GM21367 (cell line): ENCODE results near the gene CD99L2.
A peak's percentile ranks its signal among the peaks of the same experiment; 100 is the strongest.

Experiments used
- ATAC-seq: cut with Tn5 transposase; IDR thresholded peaks from one replicate; pipeline ENCODE4 v1.9.1; 2021; ENCODE audit not compliant: unreplicated experiment

Gene CD99L2

DNA sequence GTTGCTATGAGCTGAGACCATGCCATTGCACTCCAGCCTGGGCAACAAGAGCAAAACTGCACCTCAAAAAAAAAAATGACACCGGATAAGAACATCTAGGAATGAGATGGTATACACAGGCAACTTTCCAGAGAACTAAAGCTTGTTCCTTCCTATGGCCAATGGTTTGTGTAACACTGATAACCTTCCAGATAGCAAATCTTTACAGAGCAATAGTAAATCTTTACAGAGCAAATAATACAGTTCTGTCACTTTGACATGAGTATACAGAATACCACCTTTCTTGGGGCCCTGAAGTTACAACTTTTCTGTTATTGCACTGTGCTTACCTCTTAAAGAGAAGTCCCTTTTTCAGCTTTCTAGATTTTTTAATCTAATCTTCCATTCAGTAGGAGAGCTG lies 91.6 kb downstream of the CD99L2 start:
- ATAC-seq: no peak

DNA sequence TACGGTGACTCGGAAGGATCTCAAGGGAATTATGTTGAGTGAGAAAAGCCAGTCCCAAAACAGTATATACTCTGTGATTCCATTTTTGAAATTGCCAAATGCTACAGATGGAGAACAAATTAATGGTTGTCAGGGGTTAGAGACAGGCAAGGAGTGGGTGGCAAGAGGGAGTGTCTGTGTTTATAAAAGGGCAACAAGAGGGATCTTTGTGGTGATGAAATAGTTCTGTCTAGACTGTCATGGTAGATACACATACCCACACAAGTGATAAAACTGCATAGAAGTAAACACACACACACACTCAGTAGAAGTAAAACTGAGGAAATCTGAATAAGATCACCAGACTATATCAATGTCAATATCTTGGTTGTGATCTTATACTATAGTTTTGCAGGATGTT lies 92.7 kb downstream of the CD99L2 start:
- ATAC-seq: no peak

DNA sequence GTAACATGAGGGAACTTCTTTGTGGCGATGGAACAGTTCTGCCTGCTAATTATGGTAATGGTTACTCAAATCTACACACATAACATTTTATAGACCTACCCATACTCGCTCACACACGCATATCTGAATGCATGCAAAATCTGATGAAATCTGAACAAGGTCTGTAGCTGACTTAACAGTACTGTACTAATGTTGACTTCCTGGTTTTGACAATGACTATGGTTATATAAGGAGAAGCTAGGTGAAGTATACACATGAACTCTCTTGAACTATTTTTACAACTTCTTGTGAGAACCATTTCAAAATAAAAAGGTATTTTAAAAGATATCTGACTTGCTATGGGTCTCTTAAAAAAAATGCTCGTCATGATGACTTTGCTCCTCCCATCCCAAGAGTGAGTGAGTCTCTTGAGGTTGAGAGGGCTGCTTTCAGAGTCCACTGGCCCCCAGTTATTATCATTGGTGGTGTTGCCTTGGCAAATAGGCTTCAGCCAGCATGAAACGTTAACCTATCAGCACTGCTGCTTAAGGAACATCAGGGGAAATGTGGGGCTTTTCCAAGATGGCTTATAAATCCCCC lies 105.4 kb downstream of the CD99L2 start:
- ATAC-seq: no peak

DNA sequence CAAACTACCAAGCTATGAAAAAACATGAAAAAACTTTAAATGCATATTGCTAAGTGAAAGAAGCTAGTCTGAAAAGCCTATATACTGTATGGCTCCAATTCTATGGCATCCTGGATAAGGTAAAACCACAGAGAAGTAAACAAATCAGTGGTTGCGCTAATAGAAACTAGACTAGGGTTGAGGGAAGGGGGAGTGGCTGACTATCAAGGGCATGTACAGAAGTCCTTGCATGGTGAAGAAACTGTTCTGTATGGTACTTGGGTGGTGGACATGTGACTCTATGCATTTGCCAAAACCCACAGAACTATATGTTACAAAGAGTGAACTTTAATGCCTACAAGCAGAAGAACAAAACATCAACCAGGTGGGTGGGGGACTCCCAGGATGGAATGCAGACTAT lies 108.4 kb downstream of the CD99L2 start:
- ATAC-seq: peak; percentile 71

DNA sequence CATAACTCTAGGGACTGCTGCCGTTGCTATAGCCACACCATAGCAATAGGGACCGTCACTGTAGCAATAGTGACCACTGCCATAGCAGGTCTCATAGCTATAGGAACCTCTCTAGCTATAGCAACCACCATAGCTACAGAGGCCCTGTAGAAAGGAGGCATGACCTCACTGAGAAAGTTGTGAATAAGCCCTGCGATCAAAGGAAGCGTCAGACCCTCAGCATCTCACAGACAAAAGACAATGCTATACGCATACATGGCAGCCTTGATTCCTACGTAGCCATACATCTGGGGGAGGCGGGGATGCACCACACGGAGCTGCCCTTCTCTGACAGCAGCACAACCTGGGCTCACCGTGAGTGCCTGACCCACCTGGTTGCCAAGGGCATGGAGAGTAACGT lies 116.8 kb downstream of the CD99L2 start:
- ATAC-seq: no peak

DNA sequence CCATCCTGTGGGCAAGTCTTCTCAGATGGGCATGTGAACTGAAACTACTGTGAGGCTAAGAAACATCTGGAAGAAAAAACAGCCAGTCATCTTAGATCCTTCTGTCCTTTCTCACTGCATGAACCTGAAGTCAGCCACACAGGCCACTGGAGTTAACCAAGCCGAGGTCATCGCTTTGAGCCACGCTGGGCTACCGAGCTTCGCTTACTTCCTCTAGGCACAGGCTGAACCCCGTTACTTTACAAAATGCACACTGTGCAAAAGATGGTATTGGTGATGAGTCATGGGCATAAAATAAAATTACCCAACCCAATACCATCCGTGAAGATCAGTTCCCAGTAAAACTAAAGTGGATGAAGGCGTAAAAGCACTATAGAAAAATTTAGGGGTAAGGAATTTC lies 119.1 kb downstream of the CD99L2 start:
- no peak for ATAC-seq

DNA sequence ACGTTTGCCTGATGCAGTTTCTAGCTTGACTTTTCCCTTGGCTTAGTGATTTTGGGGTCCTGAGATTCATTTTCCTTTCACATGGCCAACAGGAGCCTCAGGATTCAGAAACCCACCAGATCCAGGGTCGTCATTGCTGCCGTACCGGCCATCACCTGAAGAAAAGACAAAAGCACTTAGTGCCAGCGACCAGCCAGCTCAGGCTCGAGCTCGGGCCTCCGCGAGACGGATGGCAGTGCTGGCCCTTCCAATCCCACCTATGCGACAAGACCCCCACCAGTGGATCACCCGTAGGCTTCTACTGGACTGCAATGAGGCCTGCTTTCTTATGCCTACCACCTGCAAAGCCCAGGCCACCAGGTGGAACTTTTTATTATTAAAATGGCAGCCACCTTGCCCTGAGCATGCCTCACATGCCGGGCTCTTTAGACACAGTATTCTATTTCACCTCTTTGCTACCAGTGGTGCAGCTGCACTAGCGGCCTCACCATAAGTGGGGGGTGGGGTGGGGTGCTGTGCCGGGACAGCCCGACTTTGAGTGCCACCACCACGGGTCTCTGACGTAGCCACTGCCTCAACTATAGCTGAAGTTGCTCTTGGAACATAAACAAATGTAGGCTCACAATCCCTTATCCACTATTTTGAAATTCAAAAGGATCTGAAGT lies 121.0 kb downstream of the CD99L2 start:
- ATAC-seq: no peak

DNA sequence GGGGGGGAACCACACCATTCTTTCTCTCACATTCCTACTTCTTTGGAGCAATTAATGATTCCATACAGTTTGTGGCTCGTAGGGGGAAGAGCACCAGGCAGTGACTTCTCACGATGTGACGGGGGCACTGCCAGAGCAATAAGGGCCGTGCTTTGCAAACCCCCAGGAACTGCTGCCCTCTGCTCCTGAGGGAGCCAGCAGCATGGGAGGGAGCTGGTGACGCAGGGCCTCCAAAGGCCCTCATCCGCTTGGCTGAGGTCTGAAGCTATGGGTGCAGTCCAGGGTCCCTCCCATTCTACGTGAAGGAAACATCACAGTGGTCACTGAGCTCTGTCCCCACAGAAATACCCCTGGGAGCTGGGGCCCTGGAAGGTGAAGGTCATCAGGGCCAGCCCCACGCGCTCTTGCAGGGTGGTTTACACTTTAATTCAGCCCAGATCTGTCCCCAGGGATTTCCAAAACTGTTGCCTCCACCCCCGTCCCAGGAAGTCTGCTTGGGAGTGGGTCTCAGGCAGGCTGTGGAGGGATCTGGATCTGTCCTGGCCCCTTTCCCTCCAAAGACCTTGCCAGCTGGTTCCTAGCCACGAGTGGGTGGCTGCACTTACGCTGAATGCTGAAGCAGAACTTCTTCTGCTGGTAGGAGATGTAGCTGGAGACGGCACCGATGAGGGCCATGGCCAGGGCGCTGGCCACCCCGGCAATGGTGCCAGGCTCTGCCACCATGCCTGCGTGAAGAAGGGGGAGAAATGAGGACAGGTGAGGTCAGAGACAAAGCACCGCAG lies 122.7 kb downstream of the CD99L2 start:
- no peak for ATAC-seq

DNA sequence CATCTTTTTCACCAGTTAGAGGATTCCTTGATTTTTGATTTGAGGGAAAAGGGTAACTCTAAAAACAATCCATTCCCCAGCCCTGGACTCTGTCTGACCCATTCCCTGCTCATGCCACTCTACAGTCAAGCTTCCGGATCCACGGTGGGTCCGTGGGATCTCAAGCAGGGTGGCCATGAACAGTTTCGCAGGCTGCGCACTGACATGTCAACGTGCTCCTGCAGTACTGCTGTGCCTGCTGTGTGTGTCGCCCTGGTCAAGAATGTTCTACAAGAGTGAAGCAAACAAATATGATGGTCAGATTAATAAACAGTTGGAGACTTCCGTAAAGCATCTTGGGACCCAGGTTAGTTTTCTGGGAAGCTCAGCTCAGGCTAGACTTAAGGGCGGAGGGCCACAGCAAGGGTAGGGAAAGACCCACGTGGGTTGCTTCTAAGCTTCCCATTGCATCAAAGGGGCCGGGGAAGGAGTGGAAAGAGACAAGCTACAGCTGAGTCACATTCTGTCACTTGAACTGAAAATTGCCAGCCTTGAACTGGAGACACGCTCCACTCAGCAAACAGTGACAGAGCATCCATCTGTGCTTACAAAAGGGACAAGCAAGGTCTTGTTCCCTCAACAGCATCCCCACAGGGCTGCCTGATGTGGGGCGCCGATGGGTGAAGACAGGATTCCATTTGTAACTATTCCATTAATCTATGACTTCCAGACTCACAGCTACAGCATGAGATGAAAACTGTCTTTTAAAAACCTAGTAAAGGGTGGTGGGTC lies 123.5 kb downstream of the CD99L2 start:
- no peak for ATAC-seq

DNA sequence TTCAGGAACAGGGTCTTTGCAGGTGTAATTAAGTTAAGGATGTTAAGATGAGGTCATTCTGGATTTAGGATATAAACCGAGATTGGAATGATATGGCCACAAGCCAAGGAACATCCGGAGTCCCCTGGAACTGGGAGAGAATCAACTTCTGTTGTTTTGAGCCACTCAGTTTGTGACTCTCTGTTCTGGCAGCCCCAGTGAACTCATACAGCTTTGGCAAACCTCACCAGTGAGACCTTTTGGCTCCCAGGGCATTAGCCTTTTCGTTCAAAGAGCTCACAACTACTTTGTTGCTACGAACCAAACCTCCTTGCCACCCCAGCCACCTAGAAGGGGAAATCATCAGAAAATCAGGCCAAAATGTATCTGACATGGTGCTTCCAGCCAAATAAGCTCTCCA lies 124.8 kb downstream of the CD99L2 start:
- ATAC-seq: no peak

DNA sequence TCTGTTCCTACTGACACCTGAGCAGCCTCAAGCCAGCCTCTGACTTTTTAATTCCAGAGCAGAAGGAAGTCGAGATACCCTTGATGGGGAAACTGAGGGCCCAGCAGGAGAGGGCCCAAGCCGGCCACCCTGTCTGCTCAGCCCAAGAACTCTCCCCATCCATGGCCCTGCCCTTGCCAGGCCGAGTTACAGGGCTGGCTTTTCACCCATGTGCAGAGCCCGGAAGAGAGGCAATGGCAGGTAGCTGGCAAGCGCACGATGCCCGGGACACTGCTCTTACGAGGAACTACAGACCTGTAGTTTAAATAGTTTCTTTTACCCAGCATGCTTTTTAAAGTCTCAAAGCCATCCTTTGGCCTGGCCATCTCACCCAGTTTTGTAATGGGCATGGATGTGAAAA lies 125.4 kb downstream of the CD99L2 start:
- no peak for ATAC-seq

DNA sequence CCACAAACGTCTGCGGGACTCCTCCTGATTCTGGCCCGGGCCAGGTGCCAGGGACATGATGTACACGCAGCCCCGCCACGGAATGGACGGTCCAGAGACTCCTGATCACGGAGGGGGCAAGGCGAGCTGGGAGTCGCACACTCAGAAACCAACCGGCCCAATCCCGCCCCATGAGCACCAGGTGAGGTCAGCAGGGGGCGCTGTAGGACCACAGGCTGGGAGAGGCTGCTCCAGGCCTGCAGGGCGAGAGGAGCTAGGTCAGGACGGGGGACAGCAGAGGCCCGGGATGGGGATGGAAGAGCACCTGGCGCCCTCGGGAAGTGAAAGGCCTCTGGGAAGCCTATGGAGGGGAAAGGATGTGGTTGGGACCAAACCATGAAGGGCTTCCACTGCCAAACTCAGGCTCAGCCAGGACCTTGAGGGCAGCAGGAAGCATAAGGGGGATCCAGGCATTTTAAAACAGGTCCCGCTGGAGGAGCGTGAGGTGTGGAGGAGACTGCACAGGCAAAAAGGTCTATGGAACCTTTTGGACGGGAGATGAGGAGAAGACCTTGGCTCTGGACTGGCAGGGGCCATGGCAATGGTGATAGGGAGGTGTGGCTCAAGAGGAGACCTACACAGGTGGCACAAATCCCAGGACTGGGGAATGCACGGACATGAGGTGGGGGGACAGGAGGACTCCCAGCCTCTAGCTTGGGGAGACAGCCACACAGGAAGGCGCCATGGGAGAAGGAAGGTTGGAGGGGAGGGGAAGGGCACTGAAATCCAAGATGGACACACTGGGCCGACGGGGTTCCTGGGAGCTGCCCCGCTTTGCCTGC lies 126.1 kb downstream of the CD99L2 start:
- ATAC-seq: peak; percentile 91

DNA sequence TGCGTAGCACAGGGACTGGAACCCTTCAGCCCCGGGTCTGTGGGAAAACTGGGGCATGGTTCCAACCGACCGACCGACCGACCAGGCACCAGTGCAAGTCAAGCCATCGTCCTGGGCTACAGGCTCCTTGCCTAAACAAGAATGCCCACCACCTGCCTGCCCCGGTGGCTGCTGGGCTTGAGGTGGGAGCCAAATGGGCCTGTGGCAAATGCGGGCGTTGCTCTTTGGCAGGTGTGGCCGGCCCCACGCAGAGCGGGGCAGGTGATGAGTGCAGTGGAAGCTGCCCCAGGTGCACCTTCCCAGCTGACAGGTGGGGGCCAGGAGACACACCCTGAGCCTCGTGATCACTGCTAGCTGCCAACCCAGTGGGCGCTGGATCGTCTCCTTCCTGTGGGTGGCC lies 127.4 kb downstream of the CD99L2 start:
- ATAC-seq: no peak

DNA sequence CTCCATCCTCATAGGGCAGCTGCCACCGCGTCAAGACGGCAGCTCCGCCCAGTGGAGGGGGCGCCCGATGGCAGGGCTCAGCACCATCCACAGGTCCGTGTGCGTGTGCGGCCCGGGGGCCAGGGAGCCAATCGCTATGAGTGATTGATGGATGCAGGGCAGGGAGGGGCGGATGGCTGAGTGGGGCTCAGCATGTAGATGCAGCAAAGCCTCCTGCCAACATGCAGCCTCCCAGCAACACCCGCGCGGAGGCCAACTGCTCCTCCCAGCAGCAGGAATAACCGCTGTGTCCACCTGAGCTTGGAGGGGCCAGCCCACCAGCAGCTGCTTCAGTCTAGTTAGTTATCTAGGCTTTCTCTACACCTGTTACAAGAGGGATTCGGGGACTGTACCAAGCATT lies 127.8 kb downstream of the CD99L2 start:
- no peak for ATAC-seq

DNA sequence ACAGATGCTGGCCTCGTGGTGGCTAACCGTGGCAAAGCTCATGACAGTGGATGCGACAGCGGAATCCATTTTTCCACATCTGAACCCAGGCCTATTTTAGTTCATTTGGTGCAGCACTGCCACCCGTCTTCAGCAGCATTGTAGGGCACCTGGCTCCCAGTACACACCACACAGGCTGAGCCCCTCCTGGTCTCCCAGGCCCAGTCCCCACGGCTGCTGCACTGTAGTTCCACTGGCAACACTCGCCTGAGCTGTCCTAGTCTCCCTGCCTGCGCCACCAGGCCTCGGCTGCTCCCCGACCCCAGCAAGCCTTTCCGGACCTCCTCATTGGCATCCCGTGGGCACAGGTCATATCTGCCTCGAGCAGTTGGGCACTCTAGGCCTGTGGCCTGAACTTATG lies 129.1 kb downstream of the CD99L2 start:
- ATAC-seq: no peak

DNA sequence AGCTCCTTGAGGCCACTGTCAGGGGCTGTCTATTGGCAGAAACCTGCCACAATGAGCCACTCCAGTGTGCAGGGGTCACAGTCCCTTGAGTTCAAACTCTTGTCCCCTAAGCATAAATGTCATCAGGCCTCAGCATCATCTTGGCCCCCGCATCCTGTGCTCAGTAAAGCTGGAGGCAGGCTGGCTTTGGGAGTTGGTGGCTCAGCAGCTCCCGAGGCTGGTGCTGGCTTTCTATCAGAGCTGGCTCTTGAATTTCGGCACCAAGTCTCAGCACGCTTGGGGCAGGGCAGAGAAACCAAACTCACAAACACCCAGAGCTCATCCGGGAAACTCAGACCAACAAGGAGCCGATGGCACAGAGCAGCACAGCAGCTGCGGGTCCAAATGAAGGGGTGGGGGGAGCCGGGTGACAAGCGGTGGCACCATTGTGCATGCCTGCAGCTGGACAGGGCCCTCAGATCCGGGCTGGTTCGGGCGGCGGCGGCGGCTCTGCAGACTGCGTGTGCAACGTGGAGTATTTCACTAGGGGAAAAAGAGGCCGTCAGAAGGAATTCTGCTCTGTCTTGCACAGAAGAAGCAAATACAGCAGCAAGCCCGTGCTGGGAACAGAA lies 129.8 kb downstream of the CD99L2 start:
- no peak for ATAC-seq

DNA sequence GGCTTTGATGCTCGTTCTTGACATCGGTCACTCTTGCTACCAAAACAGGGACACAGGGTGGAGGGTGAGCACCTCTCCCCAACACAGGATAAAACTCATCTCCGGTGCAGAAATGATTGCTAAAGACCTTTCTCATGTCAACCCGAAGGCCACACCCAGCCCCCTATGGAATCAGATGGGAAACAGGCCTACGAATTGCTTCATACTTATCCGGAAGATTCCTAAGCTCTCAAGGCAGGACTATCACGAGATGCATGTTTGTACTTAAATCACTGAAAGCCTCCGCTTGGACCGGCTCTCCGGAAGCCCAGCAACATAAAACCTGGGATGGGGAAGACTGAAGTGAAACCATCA lies 130.4 kb downstream of the CD99L2 start:
- ATAC-seq: no peak

DNA sequence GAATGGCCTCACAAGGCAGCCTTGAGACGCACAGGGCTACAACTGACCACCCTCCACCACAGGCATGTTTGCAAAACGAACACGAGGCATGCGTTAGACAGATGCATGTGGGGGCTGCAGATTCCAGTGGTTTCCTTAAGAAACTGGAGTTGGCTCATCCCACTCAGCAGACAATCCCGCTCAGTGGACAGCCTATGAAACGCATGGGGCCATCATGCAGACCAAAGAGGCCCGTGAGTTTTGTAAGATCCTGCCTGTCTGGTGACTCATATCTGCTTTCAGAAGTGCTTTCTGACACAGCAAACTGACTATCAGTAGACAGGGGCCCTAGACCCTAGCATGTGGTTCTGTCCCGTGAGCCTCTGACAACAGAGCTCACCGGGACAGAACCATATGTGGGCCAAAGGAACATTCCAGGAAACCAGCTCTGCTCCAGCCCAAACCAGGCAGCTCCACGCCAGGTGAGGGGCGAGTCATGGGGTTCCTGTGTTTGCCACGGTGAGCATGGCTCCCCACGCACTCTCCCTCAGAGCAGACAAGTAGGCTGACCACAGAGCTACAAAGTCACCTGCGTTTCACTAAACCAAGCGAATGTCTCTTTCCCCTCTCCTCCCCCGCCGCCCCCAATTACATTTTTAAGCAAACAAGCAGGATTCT lies 130.9 kb downstream of the CD99L2 start:
- ATAC-seq: no peak

DNA sequence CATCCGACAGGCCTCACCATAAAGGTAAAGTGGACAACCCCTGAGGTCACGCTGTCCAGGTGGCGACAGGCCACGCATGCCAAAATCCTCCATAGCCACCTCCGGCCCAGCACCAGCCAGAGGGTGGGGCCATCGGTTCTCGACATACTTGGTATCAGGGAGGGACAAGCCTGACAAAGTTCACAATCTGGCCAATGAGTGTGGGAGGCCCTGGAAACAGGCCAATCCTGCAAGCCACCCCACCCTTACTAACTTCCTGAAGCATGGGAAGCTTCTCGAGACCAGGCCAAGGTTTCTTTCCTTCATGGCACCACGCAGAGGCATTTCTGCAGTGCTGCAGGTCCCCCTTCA lies 131.4 kb downstream of the CD99L2 start:
- ATAC-seq: no peak
